Osteoblast (primary cell): ENCODE results near the gene SRSF11. TPM values are rescaled to one million over a fixed set of nuclear protein-coding genes. Genes with fewer than 3 reads are reported as not detected.

Source experiments
- DNase-seq: peaks from one replicate; pipeline ENCODE4 v3.0.0; 2011; ENCODE audit warnings: low spot score, mixed read lengths; ENCODE audit not compliant: insufficient read length; ENCODE audit errors: missing footprints
- H2AFZ ChIP-seq: 2 replicates; pipeline ENCODE4 v1.6.0; 2011; ENCODE audit warnings: mild to moderate bottlenecking, low read length
- H3K27ac ChIP-seq: 2 replicates; pipeline ENCODE4 v1.5.1; 2011; ENCODE audit warnings: mild to moderate bottlenecking, low read depth, low read length, moderate library complexity
- H3K27me3 ChIP-seq: 2 replicates; pipeline ENCODE4 v1.6.0; 2012; ENCODE audit warnings: mild to moderate bottlenecking, control low read depth, inconsistent platforms, low read length, moderate library complexity; ENCODE audit not compliant: insufficient read depth
- H3K36me3 ChIP-seq: 2 replicates; pipeline ENCODE4 v1.5.1; 2011; ENCODE audit warnings: mild to moderate bottlenecking, low read length, control low read depth, moderate library complexity; ENCODE audit not compliant: insufficient read depth
- H3K4me1 ChIP-seq: 2 replicates; pipeline ENCODE4 v1.5.1; 2011; ENCODE audit warnings: mild to moderate bottlenecking, low read length, control low read depth, moderate library complexity; ENCODE audit not compliant: insufficient read depth
- H3K4me2 ChIP-seq: 2 replicates; pipeline ENCODE4 v1.6.0; 2011; ENCODE audit warnings: mild to moderate bottlenecking, low read length; ENCODE audit not compliant: insufficient read depth
- H3K4me3 ChIP-seq: fragments of 200-600 bp; sonication (generic); 3 replicates; pipeline ENCODE4 v1.5.1; 2012; ENCODE audit warnings: mild to moderate bottlenecking, low read length, inconsistent platforms; ENCODE audit not compliant: insufficient read depth
- H3K79me2 ChIP-seq: 2 replicates; pipeline ENCODE4 v1.6.0; 2012; ENCODE audit warnings: mild to moderate bottlenecking, low read length, control low read depth, inconsistent platforms; ENCODE audit not compliant: insufficient read depth
- H3K9me3 ChIP-seq: 2 replicates; pipeline ENCODE4 v1.5.1; 2011; ENCODE audit warnings: low read depth, low read length, control low read depth
- H4K20me1 ChIP-seq: 2 replicates; pipeline ENCODE4 v1.6.0; 2012; ENCODE audit warnings: mild to moderate bottlenecking, low read length, control low read depth; ENCODE audit not compliant: insufficient read depth
- CTCF ChIP-seq: IDR thresholded peaks from 2 replicates; pipeline ENCODE4 v1.5.1; 2011; ENCODE audit warnings: mild to moderate bottlenecking, low read depth, low read length, moderate library complexity; ENCODE audit errors: extremely low read depth
- small RNA-seq: library from RNA; depleted of rRNA; stranded (forward); fragments of <200 nt; gene quantifications from one replicate; pipeline ENCODE3, GENCODE V24; 2012
- total RNA-seq: library from RNA; depleted of rRNA; stranded (reverse); fragments of >200 nt; gene quantifications from 2 replicates; pipeline ENCODE4 v1.2.3, GENCODE V29; 2012

SRSF11 gene
- total RNA-seq, 1 donor, result 160 TPM

- H2AFZ ChIP-seq, result no peak overlapping the region
- no peak for TF ChIP-seq CTCF
- no peaks in the 10 kb centered on the region for H3K27me3 ChIP-seq
- H3K4me2 ChIP-seq, result no peak overlapping the region
- peaks cover 6% of the 10 kb centered on the region for H3K79me2 ChIP-seq
- H3K36me3 ChIP-seq, result peaks cover 9% of the 10 kb centered on the region
- H4K20me1 ChIP-seq, result peaks cover 4% of the 10 kb centered on the region
- no peaks in the 10 kb centered on the region for H3K4me1 ChIP-seq
- H3K9me3 ChIP-seq, result no peaks in the 10 kb centered on the region
- H3K4me3 ChIP-seq, result no peak overlapping the region
- peak overlapping the region; percentile 8 for H3K27ac ChIP-seq
- DNase-seq, result peak; percentile 81
These were observed 69.0 kb downstream of the SRSF11 start for GRCh38 chr1:70290218-70290617.

- Histone ChIP-seq H3K27me3 (no peaks in the 10 kb centered on the region), H3K4me3 (no peak overlapping the region), H3K27ac (no peak overlapping the region), H3K79me2 (peaks cover 4% of the 10 kb centered on the region), H4K20me1 (peaks cover 8% of the 10 kb centered on the region), H3K4me2 (no peak overlapping the region), H2AFZ (no peak overlapping the region), H3K4me1 (no peaks in the 10 kb centered on the region), H3K9me3 (no peaks in the 10 kb centered on the region), H3K36me3 (peaks cover 19% of the 10 kb centered on the region)
- DNase-seq, result peak; percentile 13
- TF ChIP-seq CTCF, result no peak
These were observed 72.1 kb downstream of the SRSF11 start for GRCh38 chr1:70293186-70293843.

GRCh38 chr1:70295749-70296148, 74.6 kb downstream of the SRSF11 start:
- Histone ChIP-seq H4K20me1 (peaks cover 5% of the 10 kb centered on the region), H3K27ac (no peak overlapping the region), H3K4me2 (no peak overlapping the region), H2AFZ (no peak overlapping the region), H3K79me2 (peaks cover 2% of the 10 kb centered on the region), H3K4me3 (no peak overlapping the region), H3K4me1 (no peaks in the 10 kb centered on the region), H3K9me3 (no peaks in the 10 kb centered on the region), H3K27me3 (no peaks in the 10 kb centered on the region), H3K36me3 (peaks cover 32% of the 10 kb centered on the region)
- no peak for DNase-seq
- no peak for TF ChIP-seq CTCF

GRCh38 chr1:70299472-70299871, 78.3 kb downstream of the SRSF11 start:
- H3K9me3 ChIP-seq, result no peaks in the 10 kb centered on the region
- no peak for TF ChIP-seq CTCF
- peaks cover 2% of the 10 kb centered on the region for H3K79me2 ChIP-seq
- no peak overlapping the region for H3K4me2 ChIP-seq
- no peak overlapping the region for H3K4me3 ChIP-seq
- H3K27ac ChIP-seq, result no peak overlapping the region
- H3K4me1 ChIP-seq, result no peaks in the 10 kb centered on the region
- H4K20me1 ChIP-seq, result peaks cover 5% of the 10 kb centered on the region
- peaks cover 23% of the 10 kb centered on the region for H3K36me3 ChIP-seq
- no peak for DNase-seq
- H2AFZ ChIP-seq, result no peak overlapping the region
- H3K27me3 ChIP-seq, result no peaks in the 10 kb centered on the region

Small RNA genes lying within 50 kb of the gene (small RNA-seq; reads per million reads assigned to genes)
- gene RN7SL242P, result not detected

Other genes starting within 250 kb of the SRSF11 start
- gene LRRC40, start 15.8 kb upstream of the SRSF11 start, total RNA-seq, result 16.5 and 18.5 TPM in 2 replicates
- gene ANKRD13C, start 133.3 kb downstream of the SRSF11 start, total RNA-seq, result 36.2 and 39.1 TPM in 2 replicates
- 11.2 and 13.8 TPM in 2 replicates for gene CTH, start 189.9 kb downstream of the SRSF11 start, total RNA-seq